Hematopoietic multipotent progenitor cell (in vitro differentiated cells): ENCODE measurements around the gene MBD4. TPM values are rescaled to one million over a fixed set of nuclear protein-coding genes. Genes with fewer than 3 reads are reported as not detected.
A peak's percentile ranks its signal among the peaks of the same experiment; 100 is the strongest.

Experiments used
- DNase-seq, 3 donors: peaks; one replicate each; pipeline ENCODE4 v3.0.0-alpha.2; 2011 to 2015; ENCODE audit warnings: low read depth in 2 of 3, low spot score in 2 of 3
- total RNA-seq: library from RNA; depleted of rRNA; stranded (reverse); fragments of >200 nt; gene quantifications from one replicate; pipeline ENCODE4 v1.2.3, GENCODE V29; 2012

MBD4 gene
- total RNA-seq, 1 donor: 32.9 TPM

DNA sequence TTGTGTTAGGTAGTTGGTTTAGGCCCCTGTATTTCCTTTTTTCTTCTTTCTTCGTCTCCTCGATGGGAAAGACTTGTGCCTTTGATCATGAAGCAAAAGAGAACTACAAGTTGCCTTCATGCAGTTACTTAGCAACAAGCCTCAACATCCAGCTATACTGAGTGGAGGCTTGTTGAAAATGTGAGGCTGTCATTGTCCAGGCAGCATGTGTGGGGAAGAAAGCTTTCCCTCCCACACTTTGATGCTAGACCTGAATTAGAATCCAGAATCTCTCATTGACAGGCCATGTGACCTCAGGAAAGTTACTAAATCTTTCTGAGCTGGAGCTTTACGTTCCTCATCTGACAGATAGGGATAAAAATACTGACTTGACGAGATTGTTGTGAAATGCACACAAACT, 24.0 kb upstream of the MBD4 start:
- DNase-seq: no peak

GRCh38 chr3:129463094-129463493, 23.3 kb upstream of the MBD4 start:
- no peak for DNase-seq

DNA sequence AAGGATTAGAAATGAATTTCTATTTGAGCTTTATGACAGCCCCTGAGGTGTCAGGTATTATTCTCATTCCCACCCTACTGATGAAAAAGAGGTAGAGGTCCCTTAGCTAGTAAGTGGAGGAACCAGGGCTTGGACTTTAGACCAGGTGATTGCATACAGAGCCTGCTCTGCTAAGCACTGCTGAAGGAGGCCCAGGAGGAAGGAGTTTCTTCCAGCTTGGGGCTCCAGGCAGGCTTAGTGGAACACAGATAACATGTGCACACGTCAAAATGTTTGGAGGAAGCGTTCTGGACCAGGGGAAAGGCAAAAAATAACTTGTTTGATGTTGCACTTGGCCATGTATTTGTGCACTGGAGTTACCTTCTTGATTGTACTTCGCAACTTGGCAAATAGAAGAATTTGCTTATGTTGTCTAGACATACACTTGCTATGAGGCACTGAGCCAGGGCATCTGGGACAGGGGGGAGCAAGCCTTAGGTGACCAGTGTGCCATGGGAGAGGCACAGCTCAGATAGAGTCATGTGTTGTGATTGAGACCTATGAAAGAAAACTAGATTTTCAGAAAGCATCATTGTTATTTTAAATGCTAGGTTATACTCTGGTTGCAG, 22.7 kb upstream of the MBD4 start:
- no peak for DNase-seq

DNA sequence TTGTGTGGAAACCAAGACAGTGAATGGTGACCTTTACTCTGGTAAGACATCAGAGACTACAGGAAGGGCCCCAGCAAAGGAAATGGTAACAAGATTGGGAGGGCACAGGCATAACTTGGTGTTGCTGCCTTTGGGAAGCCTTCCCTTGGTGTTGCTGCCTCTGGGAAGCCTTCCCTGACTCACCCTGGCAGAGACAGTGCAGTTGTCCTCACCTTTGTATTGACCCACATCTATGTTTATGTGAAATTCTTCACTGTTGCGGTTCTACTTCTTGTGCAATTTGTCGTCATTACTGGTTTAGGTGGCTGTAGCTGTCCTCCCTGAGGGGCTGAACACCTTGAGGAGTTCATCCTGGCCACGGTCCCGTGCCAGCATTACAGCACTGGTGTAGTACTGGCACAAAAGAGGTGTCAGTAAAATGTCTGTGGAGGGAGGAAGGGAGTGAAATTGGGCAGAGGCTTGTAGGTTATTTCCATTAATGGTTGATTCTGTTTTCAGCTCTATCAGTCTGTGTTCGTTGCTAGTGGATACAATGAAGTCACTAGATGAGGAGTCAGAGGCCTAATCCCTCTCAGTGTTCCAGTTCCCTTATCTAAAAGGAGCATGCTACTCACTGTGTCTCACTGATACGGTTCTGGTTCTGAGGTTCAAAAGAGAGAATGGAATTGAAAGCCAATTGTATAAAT, 21.9 kb upstream of the MBD4 start:
- peak in 2 of 3 donors; percentile 26 to 34 for DNase-seq

- no peak for DNase-seq
Measured at GRCh38 chr3:129461022-129461421, 21.3 kb upstream of the MBD4 start.

DNA sequence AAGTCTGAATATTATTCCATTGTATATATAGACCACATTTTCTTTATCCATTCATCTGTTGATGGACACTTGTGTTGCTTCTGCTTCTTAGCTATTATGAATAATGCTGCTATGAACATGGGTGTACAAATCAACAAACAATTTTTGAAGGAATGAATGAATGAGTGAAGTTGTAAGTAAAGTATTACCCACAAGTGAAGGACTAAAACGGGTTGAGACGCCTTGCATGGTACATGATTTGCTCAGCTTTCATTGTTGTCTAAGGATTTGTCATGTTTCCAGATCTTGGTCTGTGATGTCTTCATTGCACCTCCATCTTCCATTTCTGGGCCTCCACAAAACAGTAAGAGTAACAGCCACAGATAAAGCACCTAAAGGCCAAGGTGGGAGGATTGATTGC, 20.8 kb upstream of the MBD4 start:
- DNase-seq: no peak

DNA sequence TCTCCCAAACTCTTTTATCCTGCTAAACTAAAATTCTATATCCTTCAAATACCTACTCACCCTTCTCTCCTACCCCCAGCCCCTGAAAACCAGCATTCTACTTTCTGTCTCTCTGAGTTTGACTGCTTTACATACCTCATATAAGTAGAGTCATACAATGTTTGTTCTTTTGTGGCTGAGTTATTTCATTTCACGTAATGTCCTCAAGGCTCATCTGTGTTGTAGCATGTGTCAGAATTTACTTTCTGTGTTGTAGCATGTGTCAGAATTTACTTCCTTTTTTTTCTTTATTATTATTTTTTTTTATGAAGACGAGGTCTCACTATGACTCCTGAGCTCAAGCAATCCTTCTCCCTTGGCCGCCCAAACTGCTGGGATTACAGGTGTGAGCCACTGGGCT, 20.4 kb upstream of the MBD4 start:
- DNase-seq: no peak

- DNase-seq: no peak
Measured at GRCh38 chr3:129453732-129454131, 14.0 kb upstream of the MBD4 start.

GRCh38 chr3:129449279-129450115, 9.7 kb upstream of the MBD4 start:
- DNase-seq: peak in 1 of 3 donors; percentile 45

DNA sequence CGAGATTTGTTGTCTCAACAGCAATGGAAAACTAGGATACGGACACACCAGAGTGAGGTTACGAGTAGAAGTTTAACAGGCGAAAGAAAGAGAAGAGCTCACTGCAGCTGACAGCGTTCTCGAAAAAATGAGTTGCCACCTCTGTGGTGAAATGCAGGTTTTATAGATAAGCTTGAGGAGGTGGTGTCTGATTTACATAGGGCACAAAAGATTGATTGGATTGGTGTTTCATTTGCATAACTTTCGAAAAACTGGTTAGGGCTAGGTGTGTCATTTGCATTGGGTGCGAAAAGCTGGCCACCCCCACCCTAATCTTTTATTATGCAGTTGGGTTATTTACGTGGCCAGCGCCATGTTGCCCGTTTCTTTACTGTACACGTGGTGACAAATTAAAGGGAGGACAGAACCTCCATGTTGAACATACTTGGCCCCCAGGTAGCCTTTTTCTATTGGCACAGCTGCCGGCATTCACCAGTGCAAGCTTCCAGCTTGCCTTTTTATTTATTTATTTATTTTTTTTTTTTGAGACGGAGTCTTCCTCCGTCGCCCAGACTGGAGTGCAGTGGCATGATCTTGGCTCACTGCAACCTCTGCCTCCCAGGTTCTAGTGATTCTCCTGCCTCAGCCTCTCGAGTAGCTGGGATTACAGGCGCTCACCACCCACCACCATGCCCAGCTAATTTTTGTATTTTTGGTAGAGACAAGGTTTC, 8.6 kb upstream of the MBD4 start:
- DNase-seq: no peak

GRCh38 chr3:129446926-129447325, 7.2 kb upstream of the MBD4 start:
- DNase-seq: no peak

DNA sequence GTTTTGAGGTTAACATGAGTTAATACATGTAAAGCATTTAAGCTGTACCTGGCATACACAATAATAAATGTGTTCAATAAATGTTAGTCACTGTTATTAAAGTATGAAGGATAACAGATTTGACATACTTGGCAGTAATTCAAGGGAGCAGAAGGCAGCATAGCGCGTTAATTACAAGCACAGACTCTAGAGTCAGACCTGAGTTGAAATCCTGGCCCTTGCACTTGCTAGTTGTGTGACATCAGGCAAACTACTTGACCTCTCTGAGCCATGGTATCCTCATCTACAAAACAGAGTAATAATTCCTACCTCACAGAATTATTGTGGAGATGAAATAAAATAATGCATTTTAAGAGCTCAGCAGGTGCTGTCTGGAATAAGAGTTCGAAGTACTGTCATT, 5.7 kb upstream of the MBD4 start:
- no peak for DNase-seq

GRCh38 chr3:129442947-129443346, 3.2 kb upstream of the MBD4 start:
- DNase-seq: no peak

DNA sequence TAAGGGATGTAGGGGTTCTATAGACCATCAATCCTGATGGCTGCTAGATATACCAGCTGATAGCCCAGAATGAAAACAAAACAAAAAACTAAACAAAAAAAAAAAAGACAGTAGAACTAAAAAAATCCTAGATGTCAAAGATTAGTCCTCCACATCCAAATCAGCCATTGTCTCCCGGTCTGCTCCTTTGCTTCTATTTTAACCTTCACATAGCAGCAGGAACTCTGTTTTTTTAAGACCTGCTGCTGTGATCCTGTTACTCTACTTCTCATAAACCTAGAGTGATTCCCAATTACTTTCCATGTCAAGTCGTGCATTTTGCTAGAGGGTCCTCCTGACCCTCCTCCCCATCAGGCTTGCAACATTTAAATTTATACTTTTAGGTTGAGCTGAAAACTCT, 2.7 kb upstream of the MBD4 start:
- DNase-seq: no peak

GRCh38 chr3:129441782-129442181, 2.0 kb upstream of the MBD4 start:
- DNase-seq: no peak

DNA sequence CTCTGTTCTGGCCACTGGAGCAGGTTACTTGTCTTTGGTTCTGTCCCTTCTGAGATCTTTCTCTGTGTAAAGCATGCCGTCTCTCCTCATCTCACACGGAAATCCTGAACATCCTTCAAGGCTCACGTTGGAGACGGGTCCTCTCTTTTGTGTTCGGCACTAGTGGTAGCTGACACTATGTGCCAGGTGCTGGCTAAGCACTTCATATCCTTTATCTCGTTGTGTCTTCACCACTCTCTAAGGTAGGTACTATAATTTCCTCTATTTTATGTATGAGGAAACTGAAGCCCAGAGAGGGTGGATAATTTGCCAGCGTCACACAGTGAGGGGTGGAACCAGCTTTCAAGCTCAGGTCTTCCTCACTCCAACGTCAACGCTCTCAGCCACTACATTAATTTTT, 1.5 kb upstream of the MBD4 start:
- DNase-seq: no peak

DNA sequence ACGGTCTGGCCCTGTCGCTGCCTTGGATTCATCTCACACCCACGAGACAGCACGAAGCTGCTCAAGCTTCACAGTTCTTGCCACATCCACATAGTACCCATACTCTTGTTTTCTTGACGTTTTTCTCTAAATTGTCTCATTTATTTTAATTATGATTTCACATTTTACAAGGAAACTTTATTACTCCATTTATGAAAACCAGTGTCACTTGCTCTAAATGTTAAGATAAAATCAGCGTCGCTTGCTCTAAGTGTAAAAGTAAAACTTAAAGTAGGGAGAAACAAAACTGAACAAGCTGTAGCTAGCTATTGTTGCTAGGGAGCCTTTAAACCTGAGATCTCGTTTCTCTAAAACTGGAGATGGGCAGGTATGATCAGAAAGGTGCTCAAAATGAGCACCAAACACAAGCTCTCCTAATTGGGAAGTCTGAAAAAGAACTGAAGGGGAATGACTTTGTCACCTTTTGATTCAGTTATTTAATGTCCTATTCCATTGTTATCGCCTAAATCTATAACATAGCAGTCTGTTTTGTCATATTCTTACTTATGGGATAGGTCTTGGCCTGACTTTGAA, 956 bp upstream of the MBD4 start:
- DNase-seq: no peak

GRCh38 chr3:129439226-129439816, 427 bp downstream of the MBD4 start:
- peak in 2 of 3 donors; percentile 62 to 77 for DNase-seq

- no peak for DNase-seq
Measured at GRCh38 chr3:129435367-129435766, 4.4 kb downstream of the MBD4 start.

GRCh38 chr3:129434140-129434539, 5.6 kb downstream of the MBD4 start:
- no peak for DNase-seq
